Stimulated activated naive CD8-positive, alpha-beta T cell treated with anti-CD3 and anti-CD28 coated beads, Interleukin-15, Interleukin-2, amounts not matched to agents 100 ng/mL and 50 ng/mL, for 24 hours (primary cell): ENCODE measurements around the gene MTHFD2L.

ENCODE experiments used
- H3K27ac Mint-ChIP-seq: one replicate; pipeline ENCODE4 v1.8.0; 2021; ENCODE audit warnings: mild to moderate bottlenecking, mixed read lengths
- H3K27me3 Mint-ChIP-seq: one replicate; pipeline ENCODE4 v1.8.0; 2021; ENCODE audit warnings: mixed read lengths
- H3K36me3 Mint-ChIP-seq: one replicate; pipeline ENCODE4 v1.8.0; 2021; ENCODE audit warnings: low read depth, mixed read lengths
- H3K4me1 Mint-ChIP-seq: one replicate; pipeline ENCODE4 v1.8.0; 2021; ENCODE audit warnings: low read depth, mixed read lengths
- H3K4me3 Mint-ChIP-seq: one replicate; pipeline ENCODE4 v1.8.0; 2021; ENCODE audit warnings: mild to moderate bottlenecking, mixed read lengths
- H3K9me3 Mint-ChIP-seq: one replicate; pipeline ENCODE4 v1.8.0; 2021; ENCODE audit warnings: mixed read lengths

Gene MTHFD2L

DNA sequence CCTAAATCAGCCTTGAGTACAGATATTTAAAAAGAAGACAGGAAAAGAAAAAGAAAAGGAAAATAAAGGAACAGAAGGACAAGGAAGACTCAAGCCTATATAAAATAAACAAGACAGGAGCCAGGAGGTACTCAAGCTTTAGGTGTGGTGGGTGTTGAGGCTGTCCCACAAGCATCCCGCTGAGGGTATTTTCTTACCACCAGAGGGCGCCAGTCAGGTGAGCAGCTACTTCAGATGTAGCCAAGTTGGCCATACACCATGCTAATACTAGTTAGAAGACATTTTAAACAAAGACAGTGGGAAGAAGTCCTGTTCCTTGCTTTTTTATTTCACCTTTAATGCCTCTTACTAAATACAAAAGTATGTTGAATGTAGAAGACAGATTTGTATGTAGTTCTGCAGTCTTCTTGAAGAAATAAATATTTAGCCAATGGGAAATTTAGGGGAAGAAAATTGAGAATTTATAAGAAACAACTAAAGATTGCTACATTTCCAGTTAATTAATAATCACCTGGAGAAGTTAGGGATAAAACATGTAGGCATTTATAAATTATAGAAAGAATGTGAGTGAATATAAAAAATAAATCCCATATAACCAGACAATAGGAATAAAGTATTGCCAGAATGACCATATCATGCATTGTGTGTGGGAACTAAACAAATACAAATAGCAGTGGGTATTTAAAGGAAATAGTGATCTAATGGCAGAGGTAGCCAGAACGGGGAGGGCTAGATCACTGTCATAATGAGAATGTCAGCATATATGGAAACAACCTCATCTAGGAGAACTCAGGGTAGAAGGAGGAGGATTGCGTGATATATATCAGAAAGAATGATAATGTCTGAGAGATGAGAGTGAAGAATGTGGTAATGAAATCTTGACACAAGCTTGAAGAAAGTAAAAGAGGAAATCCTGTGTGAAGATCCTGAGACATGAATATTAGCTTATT lies 71.0 kb downstream of the MTHFD2L start:
- Mint-ChIP-seq H3K4me1 (peaks cover 5% of the 10 kb centered on the region), H3K9me3 (no peaks in the 10 kb centered on the region), H3K27me3 (no peaks in the 10 kb centered on the region), H3K4me3 (no peak overlapping the region), H3K27ac (no peak overlapping the region), H3K36me3 (peaks cover 6% of the 10 kb centered on the region)

DNA sequence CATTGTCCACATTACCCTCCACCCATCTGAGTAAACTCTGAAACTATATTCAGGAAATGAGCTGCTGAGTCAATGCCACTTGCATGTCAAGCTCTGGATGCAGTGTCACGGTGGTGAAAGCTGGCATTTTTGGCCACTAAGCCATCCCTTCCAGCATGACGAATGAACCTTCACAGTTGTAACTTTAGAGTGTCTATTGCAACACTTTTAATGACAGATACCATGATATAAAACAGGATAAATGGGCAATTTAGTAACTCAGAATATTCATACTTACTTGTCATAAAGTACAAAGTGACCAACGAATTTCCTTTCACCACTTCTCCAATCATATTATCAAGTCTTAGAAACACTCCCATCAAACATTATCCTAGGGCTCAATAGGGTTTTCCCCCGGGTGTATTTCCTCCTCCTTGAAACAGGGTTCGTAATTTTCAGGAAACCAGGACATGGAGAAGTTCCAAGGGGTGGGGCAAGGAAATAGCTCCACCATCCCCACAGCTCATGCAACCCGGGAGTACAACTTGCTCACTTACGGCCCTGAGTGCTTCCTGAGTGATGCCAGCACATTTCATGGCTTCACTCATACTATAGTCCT lies 73.1 kb downstream of the MTHFD2L start:
- H3K4me1 Mint-ChIP-seq = peaks cover 5% of the 10 kb centered on the region
- no peaks in the 10 kb centered on the region for H3K27me3 Mint-ChIP-seq
- H3K27ac Mint-ChIP-seq = no peak overlapping the region
- H3K4me3 Mint-ChIP-seq = no peak overlapping the region
- no peaks in the 10 kb centered on the region for H3K9me3 Mint-ChIP-seq
- H3K36me3 Mint-ChIP-seq = no peaks in the 10 kb centered on the region

DNA sequence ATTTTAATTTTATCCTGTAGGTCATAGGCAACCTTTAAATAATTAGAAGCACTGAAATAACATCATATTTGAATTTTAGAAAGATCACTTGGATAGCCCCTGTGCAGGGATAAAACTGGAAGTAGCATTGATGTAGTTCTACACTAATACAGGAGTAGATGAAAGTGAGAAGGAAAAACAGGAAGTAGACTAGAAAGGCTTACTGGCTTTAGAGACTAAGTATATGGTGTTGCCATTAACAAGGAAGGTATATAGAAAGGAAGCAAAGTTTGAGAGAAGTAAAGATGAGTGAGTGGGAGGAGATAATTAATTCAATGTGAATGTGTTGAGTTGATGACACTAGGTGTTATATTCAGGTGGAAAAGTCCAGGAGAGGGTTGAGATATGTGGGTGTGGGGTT lies 77.2 kb downstream of the MTHFD2L start:
- Mint-ChIP-seq H3K36me3 (no peaks in the 10 kb centered on the region), H3K27ac (no peak overlapping the region), H3K4me3 (no peak overlapping the region), H3K4me1 (peaks cover 9% of the 10 kb centered on the region), H3K9me3 (no peaks in the 10 kb centered on the region), H3K27me3 (no peaks in the 10 kb centered on the region)

DNA sequence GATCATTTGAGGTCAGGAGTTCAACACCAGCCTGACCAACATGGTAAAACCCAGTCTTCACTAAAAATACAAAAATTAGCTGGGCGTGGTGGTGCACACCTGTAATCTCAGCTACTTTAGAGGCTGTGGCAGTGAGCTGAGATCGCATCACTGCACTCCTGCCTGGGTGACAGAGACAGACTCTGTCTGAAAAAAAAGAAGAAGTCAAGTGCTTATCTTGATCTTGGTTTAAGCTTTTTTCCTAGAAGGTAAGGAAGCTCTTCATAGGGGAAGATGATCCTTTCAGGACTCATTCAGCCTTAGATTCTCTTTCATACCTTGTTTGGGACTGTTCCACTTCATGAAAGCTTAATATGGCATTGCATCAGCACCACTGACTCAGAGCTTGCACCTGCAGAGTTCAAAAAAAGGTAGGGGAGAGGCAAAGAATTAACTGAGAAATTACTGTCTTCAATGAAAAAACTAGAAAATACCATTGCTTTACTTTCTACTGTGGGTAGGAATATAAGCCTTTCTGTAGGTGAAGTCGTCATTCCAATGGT lies 79.6 kb downstream of the MTHFD2L start:
- Mint-ChIP-seq H3K9me3 (no peaks in the 10 kb centered on the region), H3K36me3 (no peaks in the 10 kb centered on the region), H3K27me3 (no peaks in the 10 kb centered on the region), H3K4me3 (no peak overlapping the region), H3K4me1 (peaks cover 4% of the 10 kb centered on the region), H3K27ac (no peak overlapping the region)

DNA sequence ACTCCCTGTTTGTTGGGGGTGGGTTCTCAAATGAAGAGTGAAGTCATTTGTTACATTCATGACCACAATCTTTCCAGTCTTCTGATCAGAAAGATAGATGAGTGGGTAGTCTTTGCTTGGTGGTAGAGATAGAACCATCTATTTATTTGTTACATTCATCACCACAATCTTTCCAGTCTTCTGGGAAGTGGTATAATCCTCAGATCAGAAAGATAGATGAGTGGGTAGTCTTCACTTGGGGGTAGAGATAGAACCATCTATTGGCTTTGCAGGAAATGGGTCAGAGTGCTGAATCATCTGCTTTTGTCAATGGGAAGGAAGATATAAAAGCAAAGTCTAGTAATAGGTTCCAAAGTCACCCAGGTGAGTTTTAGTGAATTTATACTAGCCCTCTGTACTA lies 86.1 kb downstream of the MTHFD2L start:
- peaks cover 9% of the 10 kb centered on the region for H3K4me1 Mint-ChIP-seq
- H3K36me3 Mint-ChIP-seq = no peaks in the 10 kb centered on the region
- peak overlapping the region; percentile 48 for H3K27ac Mint-ChIP-seq

DNA sequence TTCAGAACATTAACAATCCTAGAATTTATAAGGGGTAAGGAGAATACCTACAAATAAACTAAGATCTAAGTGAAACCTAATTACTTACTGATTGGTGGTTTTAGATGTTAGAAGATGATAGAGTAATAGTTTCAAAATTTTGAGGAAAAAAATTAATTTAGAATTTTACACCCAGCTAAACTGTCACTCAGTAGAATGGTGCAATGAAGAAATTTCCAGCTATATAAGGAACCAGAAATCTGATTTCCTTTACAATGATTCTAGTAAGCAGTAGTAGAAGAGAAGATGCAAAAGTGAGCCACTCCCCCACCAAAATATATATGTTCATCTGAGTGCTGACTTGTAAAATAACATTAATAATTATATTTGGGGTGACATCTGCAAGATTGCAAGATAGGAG lies 95.0 kb downstream of the MTHFD2L start:
- Mint-ChIP-seq H3K4me1 (no peaks in the 10 kb centered on the region), H3K27me3 (no peaks in the 10 kb centered on the region), H3K4me3 (no peak overlapping the region), H3K36me3 (peaks cover 34% of the 10 kb centered on the region), H3K9me3 (peaks cover 22% of the 10 kb centered on the region), H3K27ac (no peak overlapping the region)

More for the DNA sequence above, 86.1 kb downstream of the MTHFD2L start:
- Mint-ChIP-seq H3K9me3 (no peaks in the 10 kb centered on the region), H3K27me3 (no peaks in the 10 kb centered on the region), H3K4me3 (no peak overlapping the region)

DNA sequence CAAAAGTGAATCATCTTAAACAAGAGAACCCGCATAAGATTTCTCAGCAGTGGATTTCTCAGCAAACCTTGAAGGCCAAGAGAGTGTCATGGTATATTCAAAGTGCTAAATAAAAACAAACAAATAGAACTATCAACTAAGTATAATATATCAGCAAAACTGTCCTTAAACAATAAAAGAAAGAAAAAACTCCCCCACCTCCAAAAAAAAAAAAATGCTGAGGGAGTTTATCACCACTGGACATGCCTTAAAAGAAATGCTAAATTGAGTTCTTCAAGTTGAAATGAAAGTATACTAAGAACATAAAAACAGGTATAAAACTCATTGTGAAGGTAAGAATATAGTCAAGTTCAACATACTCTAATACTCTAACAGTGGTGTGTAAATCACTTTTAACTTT lies 96.5 kb downstream of the MTHFD2L start:
- Mint-ChIP-seq H3K9me3 (peaks cover 22% of the 10 kb centered on the region), H3K27me3 (no peaks in the 10 kb centered on the region), H3K36me3 (peaks cover 34% of the 10 kb centered on the region), H3K4me3 (no peak overlapping the region), H3K27ac (no peak overlapping the region), H3K4me1 (no peaks in the 10 kb centered on the region)

DNA sequence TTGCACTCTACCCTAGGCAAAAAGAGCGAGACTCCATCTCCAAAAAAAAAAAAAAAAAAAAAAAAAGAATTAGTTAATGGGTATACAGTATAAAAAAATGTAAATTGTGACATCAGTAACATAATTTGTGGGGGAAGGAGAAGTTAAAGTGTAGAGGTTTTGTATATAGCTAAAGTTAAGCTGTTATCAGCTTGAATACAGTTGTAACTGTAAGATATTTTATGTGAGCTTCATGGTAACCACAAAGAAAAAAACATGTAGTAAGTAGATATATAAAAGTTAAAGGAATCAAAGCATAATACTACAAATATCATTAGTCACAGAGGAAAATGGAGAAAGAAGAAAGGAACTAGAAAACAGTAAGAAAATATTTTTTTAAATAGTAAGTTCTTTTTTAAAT lies 97.2 kb downstream of the MTHFD2L start:
- peaks cover 32% of the 10 kb centered on the region for H3K36me3 Mint-ChIP-seq
- H3K4me1 Mint-ChIP-seq = no peaks in the 10 kb centered on the region
- H3K4me3 Mint-ChIP-seq = no peak overlapping the region
- H3K27me3 Mint-ChIP-seq = no peaks in the 10 kb centered on the region
- H3K27ac Mint-ChIP-seq = no peak overlapping the region
- H3K9me3 Mint-ChIP-seq = peaks cover 22% of the 10 kb centered on the region

DNA sequence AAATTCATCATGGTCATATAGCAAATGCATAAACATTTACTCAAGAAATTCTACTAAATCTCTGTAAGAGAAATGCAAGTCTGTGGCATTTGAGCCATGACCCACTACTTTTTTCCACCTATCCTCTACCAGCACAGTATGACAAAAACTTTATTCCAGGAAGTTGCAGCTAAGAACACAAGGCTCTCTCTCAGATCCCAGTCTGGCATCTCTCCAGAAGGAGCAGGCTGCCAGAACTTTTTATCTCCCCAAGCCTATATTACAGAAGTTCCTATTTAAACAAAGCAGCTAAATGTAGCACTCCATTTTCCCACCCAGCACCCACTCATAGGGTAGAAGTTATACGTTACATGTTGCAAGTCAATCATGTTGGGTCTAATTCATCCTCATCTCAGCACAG lies 101.0 kb downstream of the MTHFD2L start:
- no peaks in the 10 kb centered on the region for H3K27me3 Mint-ChIP-seq
- H3K27ac Mint-ChIP-seq = no peak overlapping the region
- H3K4me1 Mint-ChIP-seq = no peaks in the 10 kb centered on the region
- no peak overlapping the region for H3K4me3 Mint-ChIP-seq
- H3K9me3 Mint-ChIP-seq = no peaks in the 10 kb centered on the region
- no peaks in the 10 kb centered on the region for H3K36me3 Mint-ChIP-seq

DNA sequence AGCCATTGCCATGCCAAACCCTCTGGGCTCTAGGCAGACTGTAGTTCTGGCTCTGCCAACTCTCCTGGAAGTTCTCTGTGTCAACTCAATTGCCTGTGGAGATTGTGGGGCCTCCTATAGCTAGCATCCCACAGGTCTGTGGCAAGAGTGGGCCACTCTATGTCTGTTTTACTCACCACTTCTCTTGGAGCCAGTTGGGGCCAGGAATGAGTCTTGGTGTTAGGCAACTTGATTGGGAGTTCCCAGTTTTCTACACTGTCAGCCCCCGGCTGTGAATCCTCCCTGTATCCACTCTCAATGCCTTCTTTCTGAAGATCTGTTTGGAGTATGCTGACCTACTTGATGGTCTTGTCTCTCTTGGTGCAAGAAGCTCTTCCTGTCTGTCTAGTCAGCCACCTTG lies 102.1 kb downstream of the MTHFD2L start:
- Mint-ChIP-seq H3K27me3 (no peaks in the 10 kb centered on the region), H3K27ac (no peak overlapping the region), H3K4me3 (no peak overlapping the region)

DNA sequence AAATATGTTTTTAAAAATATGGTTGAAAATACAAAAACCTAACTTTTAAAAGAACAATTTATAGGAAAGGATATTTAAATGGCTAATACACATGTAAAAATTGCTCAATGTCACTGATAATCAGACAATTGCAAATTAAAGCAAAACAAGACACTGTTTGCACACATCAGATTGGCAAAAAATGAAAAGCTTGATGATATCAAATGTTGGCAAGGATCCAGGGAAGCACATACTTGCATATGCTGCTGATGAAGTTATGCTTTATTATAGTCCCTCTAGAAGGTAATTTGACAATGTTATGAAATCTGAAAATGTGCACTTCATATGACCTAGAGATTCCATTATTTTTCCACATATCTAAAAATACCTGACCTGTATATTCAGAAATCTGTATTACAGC lies 104.6 kb downstream of the MTHFD2L start:
- no peaks in the 10 kb centered on the region for H3K36me3 Mint-ChIP-seq
- H3K9me3 Mint-ChIP-seq = no peaks in the 10 kb centered on the region
- no peak overlapping the region for H3K4me3 Mint-ChIP-seq
- H3K4me1 Mint-ChIP-seq = no peaks in the 10 kb centered on the region
- H3K27me3 Mint-ChIP-seq = no peaks in the 10 kb centered on the region
- no peak overlapping the region for H3K27ac Mint-ChIP-seq

More for the DNA sequence above, 102.1 kb downstream of the MTHFD2L start:
- Mint-ChIP-seq H3K4me1 (no peaks in the 10 kb centered on the region), H3K9me3 (no peaks in the 10 kb centered on the region), H3K36me3 (no peaks in the 10 kb centered on the region)

DNA sequence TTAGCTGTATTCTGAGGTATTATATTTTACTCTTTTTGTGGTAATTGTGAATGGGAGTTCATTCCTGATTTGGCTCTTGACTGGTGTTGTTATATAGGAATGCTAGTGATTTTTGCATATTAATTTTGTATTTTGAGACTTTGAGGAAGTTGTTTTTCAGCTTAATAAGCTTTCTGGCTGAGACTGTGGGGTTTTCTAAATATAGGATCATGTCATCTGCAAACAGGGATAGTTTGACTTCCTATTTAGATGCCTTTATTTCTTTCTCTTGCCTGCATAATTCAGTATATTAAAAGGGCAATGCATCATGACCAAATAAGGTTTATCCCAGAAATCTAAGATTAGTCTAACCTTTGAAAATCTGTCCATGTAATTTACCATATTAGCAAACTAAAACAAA lies 105.6 kb downstream of the MTHFD2L start:
- Mint-ChIP-seq H3K4me3 (no peak overlapping the region), H3K4me1 (peaks cover 4% of the 10 kb centered on the region), H3K36me3 (no peaks in the 10 kb centered on the region), H3K9me3 (no peaks in the 10 kb centered on the region), H3K27ac (no peak overlapping the region), H3K27me3 (no peaks in the 10 kb centered on the region)

DNA sequence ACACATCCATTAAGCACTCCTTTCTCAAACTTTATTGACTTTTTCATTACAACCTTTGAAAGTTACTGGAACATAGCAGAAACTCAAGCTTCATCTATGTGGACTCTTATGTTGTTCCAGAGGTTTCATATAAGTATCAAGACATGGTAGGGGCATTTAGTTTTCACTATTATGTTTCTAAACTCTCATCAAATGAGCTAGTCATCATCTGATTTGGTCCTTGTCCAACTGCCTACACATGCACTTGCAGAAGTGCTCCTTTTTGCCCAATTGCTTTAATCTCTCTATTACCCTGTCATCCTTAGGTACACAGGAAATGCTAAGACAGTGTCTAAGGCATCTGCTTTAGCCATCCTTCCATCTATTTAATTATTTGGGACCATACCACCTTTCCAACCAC lies 108.2 kb downstream of the MTHFD2L start:
- H3K4me1 Mint-ChIP-seq = peaks cover 4% of the 10 kb centered on the region
- no peak overlapping the region for H3K4me3 Mint-ChIP-seq
- H3K27me3 Mint-ChIP-seq = no peaks in the 10 kb centered on the region
- no peaks in the 10 kb centered on the region for H3K36me3 Mint-ChIP-seq
- H3K27ac Mint-ChIP-seq = no peak overlapping the region
- H3K9me3 Mint-ChIP-seq = no peaks in the 10 kb centered on the region

DNA sequence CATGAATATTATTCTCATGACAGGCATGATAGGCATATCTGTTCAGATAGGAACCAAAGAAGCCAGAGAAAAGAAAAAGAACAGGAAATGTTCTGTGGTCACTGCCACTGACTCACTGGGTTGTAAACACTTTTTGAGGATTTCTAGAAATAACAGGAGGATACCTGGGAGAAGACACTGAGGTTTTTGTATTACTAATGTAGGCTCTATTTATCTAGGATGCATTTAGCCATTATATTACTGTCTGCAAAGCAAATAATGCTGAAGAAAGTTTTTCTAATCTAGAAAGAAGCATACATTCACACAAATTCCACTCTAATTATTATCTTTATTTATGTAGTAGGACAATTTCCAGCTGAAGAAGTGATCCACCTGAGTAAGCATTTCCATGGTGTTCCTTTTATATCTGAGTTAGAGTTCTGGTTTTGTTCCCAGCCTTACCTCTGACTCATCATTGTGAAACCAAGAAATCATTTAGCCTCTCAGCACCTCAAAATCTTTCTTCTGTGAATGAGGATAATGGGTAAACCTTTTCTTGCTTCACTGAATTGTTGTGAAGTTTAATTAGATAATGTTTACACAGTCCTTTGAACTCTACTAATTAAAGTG lies 110.2 kb downstream of the MTHFD2L start:
- H3K4me1 Mint-ChIP-seq = peaks cover 4% of the 10 kb centered on the region
- no peak overlapping the region for H3K27ac Mint-ChIP-seq
- no peaks in the 10 kb centered on the region for H3K27me3 Mint-ChIP-seq
- H3K36me3 Mint-ChIP-seq = no peaks in the 10 kb centered on the region
- H3K9me3 Mint-ChIP-seq = no peaks in the 10 kb centered on the region
- H3K4me3 Mint-ChIP-seq = no peak overlapping the region

DNA sequence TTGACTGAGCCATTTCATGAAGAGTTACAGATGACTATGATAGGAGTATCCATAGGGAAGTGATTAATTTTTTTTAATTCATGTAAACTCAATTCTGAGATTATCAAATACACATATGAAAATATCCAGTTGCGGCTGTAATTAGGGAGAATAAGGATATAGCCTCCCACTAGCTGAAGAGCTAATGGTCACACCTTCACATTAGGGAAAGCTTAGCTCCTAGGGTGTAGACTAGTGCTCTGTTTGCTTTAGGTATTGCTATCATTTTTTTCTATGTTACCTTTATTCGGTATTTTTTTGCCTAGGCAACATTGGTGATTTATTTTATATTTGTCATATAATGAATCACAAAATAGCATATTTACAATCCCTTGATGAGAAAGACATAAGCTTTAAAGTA lies 110.7 kb downstream of the MTHFD2L start:
- peaks cover 4% of the 10 kb centered on the region for H3K4me1 Mint-ChIP-seq
- no peaks in the 10 kb centered on the region for H3K36me3 Mint-ChIP-seq
- no peaks in the 10 kb centered on the region for H3K27me3 Mint-ChIP-seq
- H3K4me3 Mint-ChIP-seq = no peak overlapping the region
- no peak overlapping the region for H3K27ac Mint-ChIP-seq
- no peaks in the 10 kb centered on the region for H3K9me3 Mint-ChIP-seq
